ENCODE measurements around the gene TFE3.

GRCh38 chrX:49064735-49065134 is 21.6 kb upstream of the TFE3 start:
- TF ChIP-seq POLR2A (IDR thresholded peaks at IDR 0.05; ENCODE audit: low read depth, low read length) (no peak), TAF1 (IDR thresholded peaks at IDR 0.05; ENCODE audit: borderline replicate concordance, low read depth, low read length) (no peak)

All from GM12892 (cell line).